GM23248 (cell line): ENCODE measurements around the gene SPCS1.

ENCODE experiments used
- EZH2 ChIP-seq: fragments of 200-600 bp; sonication (generic); IDR thresholded peaks from 2 replicates; pipeline ENCODE4 v1.6.1; 2018; ENCODE audit warnings: antibody characterized with exemption, mild to moderate bottlenecking; ENCODE audit not compliant: insufficient read depth, poor library complexity, severe bottlenecking
- EZH2phosphoT487 ChIP-seq: fragments of 200-600 bp; sonication (generic); IDR thresholded peaks from 2 replicates; pipeline ENCODE4 v1.6.1; 2018; ENCODE audit warnings: antibody characterized with exemption, moderate library complexity, mild to moderate bottlenecking, low read depth; ENCODE audit not compliant: insufficient read depth

- TF ChIP-seq EZH2 (no peak), EZH2phosphoT487 (no peak)
Observed at GRCh38 chr3:52705688-52706686, at the start of gene SPCS1, which contains the start of gene GLT8D1.
